Gastrocnemius medialis (tissue), 4 donors: ENCODE measurements around the gene LUC7L3.

ENCODE experiments used
- POLR2A ChIP-seq, 2 donors: fragments of 450-650 bp; IDR thresholded peaks; one replicate each; pipeline ENCODE4 v1.6.1; 2017; ENCODE audit warnings: antibody characterized with exemption in 2 of 2, mild to moderate bottlenecking in 2 of 2, moderate library complexity in 2 of 2
- TF ChIP-seq, protein P1 (sequence below), 5 experiments: fragments of 450-650 bp in 3 of 5; fragments of 200-600 bp in 2 of 5; sonication (generic) in 2 of 5; IDR thresholded peaks in 4 of 5; conservative IDR thresholded peaks in 1 of 5; 1 replicate in 4 of 5; 2 replicates in 1 of 5; pipeline ENCODE4 v1.5.1; 2016 to 2019; ENCODE audit warnings: antibody characterized with exemption in 5 of 5, mild to moderate bottlenecking in 3 of 5, moderate library complexity in 3 of 5

DNA sequence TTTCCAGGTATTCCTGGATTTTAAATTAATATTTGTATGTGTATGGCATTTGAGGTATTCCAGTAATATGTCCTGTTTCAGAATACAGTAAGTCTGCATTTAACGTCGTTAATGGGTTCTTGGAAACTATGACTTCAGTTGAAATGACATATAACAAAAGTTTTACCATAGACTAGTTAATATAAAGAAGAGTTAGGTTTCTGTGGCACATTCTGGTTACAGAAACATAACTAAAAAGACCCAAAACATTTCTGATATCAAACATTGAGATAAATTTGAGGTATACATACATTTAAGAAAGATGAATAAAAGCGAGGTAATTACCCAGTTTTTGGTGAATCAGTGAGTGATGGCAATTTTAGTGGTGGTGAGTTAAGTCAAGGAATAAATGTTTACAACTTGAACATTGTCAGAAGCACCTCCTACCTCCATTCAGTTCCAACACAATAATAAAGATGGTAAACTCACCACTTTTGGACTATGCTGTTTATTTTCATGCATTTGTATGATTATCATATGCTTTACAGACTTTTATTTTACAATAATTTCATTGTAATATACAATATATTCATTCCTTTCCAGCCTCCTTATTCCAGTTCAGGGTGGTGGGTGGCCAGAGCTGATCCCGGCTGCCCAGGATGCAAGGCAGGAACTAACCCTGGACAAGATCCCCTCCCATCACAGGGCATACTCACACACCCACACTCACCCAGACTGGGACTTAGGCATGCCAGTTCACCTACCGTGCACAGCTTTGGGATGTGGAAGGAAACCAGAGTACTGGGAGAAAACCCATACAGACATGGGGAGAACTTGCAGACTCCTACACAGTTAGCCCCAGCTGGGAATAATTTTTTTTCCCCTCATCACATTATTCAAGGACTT, 9.7 kb downstream of the LUC7L3 start:
- TF ChIP-seq, protein P1, sequence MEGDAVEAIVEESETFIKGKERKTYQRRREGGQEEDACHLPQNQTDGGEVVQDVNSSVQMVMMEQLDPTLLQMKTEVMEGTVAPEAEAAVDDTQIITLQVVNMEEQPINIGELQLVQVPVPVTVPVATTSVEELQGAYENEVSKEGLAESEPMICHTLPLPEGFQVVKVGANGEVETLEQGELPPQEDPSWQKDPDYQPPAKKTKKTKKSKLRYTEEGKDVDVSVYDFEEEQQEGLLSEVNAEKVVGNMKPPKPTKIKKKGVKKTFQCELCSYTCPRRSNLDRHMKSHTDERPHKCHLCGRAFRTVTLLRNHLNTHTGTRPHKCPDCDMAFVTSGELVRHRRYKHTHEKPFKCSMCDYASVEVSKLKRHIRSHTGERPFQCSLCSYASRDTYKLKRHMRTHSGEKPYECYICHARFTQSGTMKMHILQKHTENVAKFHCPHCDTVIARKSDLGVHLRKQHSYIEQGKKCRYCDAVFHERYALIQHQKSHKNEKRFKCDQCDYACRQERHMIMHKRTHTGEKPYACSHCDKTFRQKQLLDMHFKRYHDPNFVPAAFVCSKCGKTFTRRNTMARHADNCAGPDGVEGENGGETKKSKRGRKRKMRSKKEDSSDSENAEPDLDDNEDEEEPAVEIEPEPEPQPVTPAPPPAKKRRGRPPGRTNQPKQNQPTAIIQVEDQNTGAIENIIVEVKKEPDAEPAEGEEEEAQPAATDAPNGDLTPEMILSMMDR (IDR thresholded peaks at IDR 0.05 in 4 of 5, conservative IDR thresholded peaks at IDR 0.05 in 1 of 5) = no peak
- no peak for TF ChIP-seq POLR2A (IDR thresholded peaks at IDR 0.05)
